HCT116 (cell line): Measurements from ENCODE around the gene OBP2B. TPM values are rescaled to one million over a fixed set of nuclear protein-coding genes. Genes with fewer than 3 reads are reported as not detected.

Experiments
- ATAC-seq: fragments of 200-7000 bp; cut with Tn5 transposase; 2 replicates; pipeline ENCODE4 v1.9.1; 2020; ENCODE audit warnings: mild to moderate bottlenecking, moderate library complexity
- BruUV-seq: library from RNA; stranded (reverse); fragments of 400-500 nt; replicated peaks from 2 replicates; lab custom pipeline; 2021; lab: Mats Ljungman, UMichigan
- CTCF ChIA-PET: fragments of 300-600 bp; sonication (Branson Sonifier 250); formaldehyde crosslinking; loops from one replicate; lab custom pipeline; 2021; ENCODE audit warnings: antibody characterized with exemption; lab: Charles Lee
- POLR2A ChIA-PET: fragments of 300-600, 350-600 bp; sonication (Branson Sonifier 250); formaldehyde crosslinking; loops from one replicate; lab custom pipeline; 2021; ENCODE audit warnings: antibody characterized with exemption; lab: Charles Lee
- RAD21 ChIA-PET, 2 experiments: fragments of 300-600 bp; sonication (Branson Sonifier 250); formaldehyde crosslinking; loops; one replicate each; lab custom pipeline; 2023; ENCODE audit warnings: low total read pairs in 2 of 2; ENCODE audit not compliant: uncharacterized antibody in 2 of 2, unreplicated experiment in 2 of 2, low non-redundant PET in 1 of 2; lab: Charles Lee
- DNase-seq: peaks from one replicate; pipeline ENCODE4 v3.0.0-alpha.2; 2010; ENCODE audit warnings: low read depth, low spot score
- H2AFZ ChIP-seq: fragments of 200-600 bp; shearing (Covaris generic), sonication (generic); 2 replicates; pipeline ENCODE4 v1.6.1; 2017; ENCODE audit warnings: low read depth, mixed run types, mixed read lengths, antibody characterized with exemption, low read length; ENCODE audit not compliant: poor library complexity, severe bottlenecking
- H3K27ac ChIP-seq: 2 replicates; pipeline ENCODE4 v1.5.1; 2012; ENCODE audit warnings: low read depth, low read length
- H3K27me3 ChIP-seq: fragments of 200-600 bp; sonication (generic); 2 replicates; pipeline ENCODE4 v1.6.1; 2016; ENCODE audit warnings: mixed run types, low read length, mixed read lengths; ENCODE audit not compliant: insufficient read depth
- H3K36me3 ChIP-seq, 2 experiments: fragments of 200-500 bp in 1 of 2; fragments of 200-600 bp in 1 of 2; sonication (Bioruptor generic) in 1 of 2; sonication (generic) in 1 of 2; 2 replicates each; pipeline versions ENCODE4 v1.5.1 to v1.6.1; 2014 to 2016; ENCODE audit warnings: low read length in 2 of 2, inconsistent platforms in 1 of 2, mixed read lengths in 1 of 2, mixed run types in 1 of 2; ENCODE audit not compliant: insufficient read depth in 2 of 2, control insufficient read depth in 1 of 2
- H3K4me1 ChIP-seq, 2 experiments: fragments of 200-600 bp in 1 of 2; sonication (generic) in 1 of 2; 2 replicates each; pipeline versions ENCODE4 v1.5.1 to v1.6.1; 2012 to 2017; ENCODE audit warnings: low read length in 2 of 2, inconsistent platforms in 1 of 2, mild to moderate bottlenecking in 1 of 2, mixed read lengths in 1 of 2, mixed run types in 1 of 2, moderate library complexity in 1 of 2; ENCODE audit not compliant: insufficient read depth in 2 of 2, control insufficient read depth in 1 of 2
- H3K4me2 ChIP-seq: fragments of 200-600 bp; sonication (generic); 2 replicates; pipeline ENCODE4 v1.6.1; 2017; ENCODE audit warnings: mixed run types, low read length, mixed read lengths
- H3K4me3 ChIP-seq, 2 experiments: fragments of 200-600 bp in 1 of 2; sonication (generic) in 1 of 2; replicated peaks in 1 of 2; 2 replicates each; pipeline ENCODE4 v1.5.1; 2011 to 2016; ENCODE audit warnings: low read length in 2 of 2, control low read depth in 1 of 2, low read depth in 1 of 2, mild to moderate bottlenecking in 1 of 2, mixed read lengths in 1 of 2, mixed run types in 1 of 2
- H3K79me2 ChIP-seq: fragments of 200-600 bp; sonication (generic); 2 replicates; pipeline ENCODE4 v1.6.1; 2017; ENCODE audit warnings: mild to moderate bottlenecking, mixed run types, low read length, moderate library complexity, mixed read lengths; ENCODE audit not compliant: insufficient read depth
- H3K9ac ChIP-seq: fragments of 200-600 bp; sonication (generic); 2 replicates; pipeline ENCODE4 v1.6.1; 2016; ENCODE audit warnings: low read length, mixed read lengths
- H3K9me2 ChIP-seq: fragments of 200-600 bp; sonication (generic), shearing (Covaris generic); 2 replicates; pipeline ENCODE4 v1.6.1; 2017; ENCODE audit warnings: mixed run types, mild to moderate bottlenecking, moderate library complexity; ENCODE audit not compliant: insufficient read depth
- H3K9me3 ChIP-seq, 2 experiments: fragments of 200-500 bp in 1 of 2; fragments of 200-600 bp in 1 of 2; sonication (Bioruptor generic) in 1 of 2; sonication (generic) in 1 of 2; 2 replicates each; pipeline ENCODE4 v1.6.1; 2014 to 2017; ENCODE audit warnings: low read length in 2 of 2, mixed read lengths in 2 of 2, inconsistent platforms in 1 of 2, low read depth in 1 of 2, mild to moderate bottlenecking in 1 of 2, mixed run types in 1 of 2, moderate library complexity in 1 of 2; ENCODE audit not compliant: control insufficient read depth in 1 of 2, insufficient read depth in 1 of 2
- H4K20me1 ChIP-seq: fragments of 200-600 bp; sonication (generic), shearing (Covaris generic); 2 replicates; pipeline ENCODE4 v1.6.1; 2017; ENCODE audit warnings: mixed run types, mild to moderate bottlenecking, moderate library complexity; ENCODE audit not compliant: insufficient read depth
- CBX3 ChIP-seq: IDR thresholded peaks from 2 replicates; pipeline ENCODE4 v1.6.1; 2012; ENCODE audit warnings: low read depth
- EZH2 ChIP-seq: fragments of 200-600 bp; sonication (generic); IDR thresholded peaks from 2 replicates; pipeline ENCODE4 v1.6.1; 2017; ENCODE audit warnings: antibody characterized with exemption, mixed run types
- EZH2phosphoT487 ChIP-seq: fragments of 200-600 bp; IDR thresholded peaks from 2 replicates; pipeline ENCODE4 v1.6.1; 2018; ENCODE audit warnings: antibody characterized with exemption, borderline replicate concordance
- POLR2A ChIP-seq: IDR thresholded peaks from 2 replicates; pipeline ENCODE4 v1.7.0; 2011; ENCODE audit warnings: borderline replicate concordance; ENCODE audit not compliant: insufficient read depth, insufficient read length; ENCODE audit errors: extremely low read depth
- POLR2AphosphoS5 ChIP-seq: IDR thresholded peaks from 2 replicates; pipeline ENCODE4 v1.6.1; 2011; ENCODE audit warnings: mild to moderate bottlenecking, low read depth, low read length, moderate library complexity
- SIN3A ChIP-seq: IDR thresholded peaks from 2 replicates; pipeline ENCODE4 v1.6.1; 2012; ENCODE audit warnings: low read depth
- SP1 ChIP-seq: IDR thresholded peaks from 2 replicates; pipeline ENCODE4 v1.6.1; 2012; ENCODE audit warnings: low read depth
- SRF ChIP-seq: IDR thresholded peaks from 2 replicates; pipeline ENCODE4 v1.6.1; 2012; ENCODE audit warnings: low read depth
- YY1 ChIP-seq: IDR thresholded peaks from 2 replicates; pipeline ENCODE4 v1.6.1; 2011; ENCODE audit warnings: low read length, low read depth, moderate library complexity, mild to moderate bottlenecking; ENCODE audit not compliant: insufficient replicate concordance; ENCODE audit errors: extremely low read depth
- ZFX ChIP-seq: fragments of 450-650 bp; IDR thresholded peaks from 2 replicates; pipeline ENCODE4 v1.6.1; 2017
- intact Hi-C: fragments of 100-400 bp; cut with micrococcal nuclease; formaldehyde crosslinking; loops from 2 replicates; pipeline ENCODE4 v1.10.0; 2022
- total RNA-seq: library from RNA; stranded (reverse); gene quantifications from one replicate; pipeline ENCODE4 v1.2.1, GENCODE V29; 2021; ENCODE audit not compliant: unreplicated experiment
- TF ChIP-seq, protein P1 (sequence below): IDR thresholded peaks from 2 replicates; pipeline ENCODE4 v1.6.1; 2012
- TF ChIP-seq, protein P2 (sequence below): IDR thresholded peaks from 2 replicates; pipeline ENCODE4 v1.6.1; 2012
- TF ChIP-seq, protein P3 (sequence below): IDR thresholded peaks from 2 replicates; pipeline ENCODE4 v1.6.1; 2012; ENCODE audit warnings: low read depth
- TF ChIP-seq, protein P4 (sequence below): IDR thresholded peaks from 2 replicates; pipeline ENCODE4 v1.6.1; 2011; ENCODE audit warnings: mild to moderate bottlenecking, low read length, moderate library complexity; ENCODE audit not compliant: insufficient replicate concordance; ENCODE audit errors: extremely low read depth

The OBP2B gene
- total RNA-seq, 1 experiment from 2014 or later = not detected

DNA sequence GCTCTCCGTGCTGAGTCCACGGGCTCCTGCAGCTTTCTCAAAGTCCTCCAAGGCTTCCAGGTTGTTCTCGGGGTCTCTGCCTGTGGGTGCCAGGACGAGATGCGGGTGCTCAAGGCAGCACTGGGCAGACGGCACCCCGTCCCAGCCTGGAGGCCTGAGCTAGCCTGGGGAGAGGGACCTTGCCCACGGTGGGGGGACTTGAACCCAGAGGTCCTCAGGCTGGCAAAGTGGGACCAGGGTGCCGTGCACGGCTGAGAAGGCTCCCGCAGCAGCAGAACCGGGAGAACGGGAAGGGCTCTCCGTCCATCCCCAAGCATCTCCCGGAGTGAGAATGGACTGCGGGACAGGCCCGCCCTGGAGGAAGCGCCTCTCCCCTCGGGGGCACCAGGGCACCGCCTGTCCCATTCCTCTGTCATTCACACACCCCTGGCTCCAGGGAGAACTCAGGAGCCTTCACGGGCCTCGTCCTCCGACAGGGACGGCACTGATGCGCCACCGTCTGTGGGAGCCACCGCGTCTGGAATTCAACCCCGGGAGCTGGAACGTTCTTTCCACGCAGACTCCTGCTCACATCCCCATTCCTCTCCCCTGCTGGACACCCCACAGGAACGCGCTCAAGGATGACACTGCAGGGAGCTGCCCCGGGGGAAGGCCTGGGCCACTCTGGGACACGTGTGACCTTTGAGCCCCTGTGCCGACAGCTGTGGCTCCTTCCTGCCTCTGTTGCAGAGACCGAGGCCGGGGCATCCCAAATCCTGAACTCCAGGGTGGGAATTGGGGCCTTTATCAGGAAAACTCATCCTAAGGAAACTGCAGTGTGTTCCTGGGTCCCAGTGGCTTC lies 16.3 kb upstream of the OBP2B start:
- CTCF ChIA-PET = no interaction called here
- H3K27me3 ChIP-seq = no peaks in the 10 kb centered on the region
- no TSS peak for BruUV-seq

More for the DNA sequence above, 16.3 kb upstream of the OBP2B start:
- H3K79me2 ChIP-seq = no peaks in the 10 kb centered on the region
- RAD21 ChIA-PET = no interaction called here
- no peaks in the 10 kb centered on the region for H3K9me3 ChIP-seq
- no peaks in the 10 kb centered on the region for H3K9me2 ChIP-seq
- DNase-seq (no peak), ATAC-seq (no peak)
- H3K4me3 ChIP-seq = no peak overlapping the region
- no peaks in the 10 kb centered on the region for H3K4me1 ChIP-seq
- no peak overlapping the region for H3K4me2 ChIP-seq
- no peak overlapping the region for H3K9ac ChIP-seq
- intact Hi-C loops = no loop called here
- no peak overlapping the region for H2AFZ ChIP-seq
- no peak overlapping the region for H3K27ac ChIP-seq
- H3K36me3 ChIP-seq = no peaks in the 10 kb centered on the region
- POLR2A ChIA-PET = no interaction called here
- H4K20me1 ChIP-seq = no peaks in the 10 kb centered on the region
- no peak for TF ChIP-seq YY1
- TF ChIP-seq ZFX = no peak
- TF ChIP-seq EZH2phosphoT487 = no peak
- TF ChIP-seq POLR2A = no peak
- TF ChIP-seq, protein P1, sequence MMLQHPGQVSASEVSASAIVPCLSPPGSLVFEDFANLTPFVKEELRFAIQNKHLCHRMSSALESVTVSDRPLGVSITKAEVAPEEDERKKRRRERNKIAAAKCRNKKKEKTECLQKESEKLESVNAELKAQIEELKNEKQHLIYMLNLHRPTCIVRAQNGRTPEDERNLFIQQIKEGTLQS = no peak
- no peak for TF ChIP-seq CBX3
- TF ChIP-seq, protein P2, sequence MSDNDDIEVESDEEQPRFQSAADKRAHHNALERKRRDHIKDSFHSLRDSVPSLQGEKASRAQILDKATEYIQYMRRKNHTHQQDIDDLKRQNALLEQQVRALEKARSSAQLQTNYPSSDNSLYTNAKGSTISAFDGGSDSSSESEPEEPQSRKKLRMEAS = no peak
- TF ChIP-seq EZH2 = no peak
- TF ChIP-seq POLR2AphosphoS5 = no peak
- TF ChIP-seq SP1 = no peak
- TF ChIP-seq SRF = no peak
- TF ChIP-seq SIN3A = no peak
- TF ChIP-seq, protein P3, sequence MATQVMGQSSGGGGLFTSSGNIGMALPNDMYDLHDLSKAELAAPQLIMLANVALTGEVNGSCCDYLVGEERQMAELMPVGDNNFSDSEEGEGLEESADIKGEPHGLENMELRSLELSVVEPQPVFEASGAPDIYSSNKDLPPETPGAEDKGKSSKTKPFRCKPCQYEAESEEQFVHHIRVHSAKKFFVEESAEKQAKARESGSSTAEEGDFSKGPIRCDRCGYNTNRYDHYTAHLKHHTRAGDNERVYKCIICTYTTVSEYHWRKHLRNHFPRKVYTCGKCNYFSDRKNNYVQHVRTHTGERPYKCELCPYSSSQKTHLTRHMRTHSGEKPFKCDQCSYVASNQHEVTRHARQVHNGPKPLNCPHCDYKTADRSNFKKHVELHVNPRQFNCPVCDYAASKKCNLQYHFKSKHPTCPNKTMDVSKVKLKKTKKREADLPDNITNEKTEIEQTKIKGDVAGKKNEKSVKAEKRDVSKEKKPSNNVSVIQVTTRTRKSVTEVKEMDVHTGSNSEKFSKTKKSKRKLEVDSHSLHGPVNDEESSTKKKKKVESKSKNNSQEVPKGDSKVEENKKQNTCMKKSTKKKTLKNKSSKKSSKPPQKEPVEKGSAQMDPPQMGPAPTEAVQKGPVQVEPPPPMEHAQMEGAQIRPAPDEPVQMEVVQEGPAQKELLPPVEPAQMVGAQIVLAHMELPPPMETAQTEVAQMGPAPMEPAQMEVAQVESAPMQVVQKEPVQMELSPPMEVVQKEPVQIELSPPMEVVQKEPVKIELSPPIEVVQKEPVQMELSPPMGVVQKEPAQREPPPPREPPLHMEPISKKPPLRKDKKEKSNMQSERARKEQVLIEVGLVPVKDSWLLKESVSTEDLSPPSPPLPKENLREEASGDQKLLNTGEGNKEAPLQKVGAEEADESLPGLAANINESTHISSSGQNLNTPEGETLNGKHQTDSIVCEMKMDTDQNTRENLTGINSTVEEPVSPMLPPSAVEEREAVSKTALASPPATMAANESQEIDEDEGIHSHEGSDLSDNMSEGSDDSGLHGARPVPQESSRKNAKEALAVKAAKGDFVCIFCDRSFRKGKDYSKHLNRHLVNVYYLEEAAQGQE = no peak
- TF ChIP-seq, protein P4, sequence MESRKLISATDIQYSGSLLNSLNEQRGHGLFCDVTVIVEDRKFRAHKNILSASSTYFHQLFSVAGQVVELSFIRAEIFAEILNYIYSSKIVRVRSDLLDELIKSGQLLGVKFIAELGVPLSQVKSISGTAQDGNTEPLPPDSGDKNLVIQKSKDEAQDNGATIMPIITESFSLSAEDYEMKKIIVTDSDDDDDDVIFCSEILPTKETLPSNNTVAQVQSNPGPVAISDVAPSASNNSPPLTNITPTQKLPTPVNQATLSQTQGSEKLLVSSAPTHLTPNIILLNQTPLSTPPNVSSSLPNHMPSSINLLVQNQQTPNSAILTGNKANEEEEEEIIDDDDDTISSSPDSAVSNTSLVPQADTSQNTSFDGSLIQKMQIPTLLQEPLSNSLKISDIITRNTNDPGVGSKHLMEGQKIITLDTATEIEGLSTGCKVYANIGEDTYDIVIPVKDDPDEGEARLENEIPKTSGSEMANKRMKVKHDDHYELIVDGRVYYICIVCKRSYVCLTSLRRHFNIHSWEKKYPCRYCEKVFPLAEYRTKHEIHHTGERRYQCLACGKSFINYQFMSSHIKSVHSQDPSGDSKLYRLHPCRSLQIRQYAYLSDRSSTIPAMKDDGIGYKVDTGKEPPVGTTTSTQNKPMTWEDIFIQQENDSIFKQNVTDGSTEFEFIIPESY = no peak
